GM12878 (cell line): ENCODE measurements around the gene PDIA3. TPM values are rescaled to one million over a fixed set of nuclear protein-coding genes. Genes with fewer than 3 reads are reported as not detected.
A peak's percentile ranks its signal among the peaks of the same experiment; 100 is the strongest.

Source experiments
- ATF3 ChIP-seq: IDR thresholded peaks from 2 replicates; pipeline ENCODE4 v1.6.1; 2011; ENCODE audit warnings: low read depth, mild to moderate bottlenecking, low read length, moderate library complexity, borderline replicate concordance; ENCODE audit errors: extremely low read depth
- ATF7 ChIP-seq: fragments of 450-650 bp; IDR thresholded peaks from 2 replicates; pipeline ENCODE4 v1.6.1; 2016; ENCODE audit warnings: low read depth, mild to moderate bottlenecking
- CBX5 ChIP-seq: sonication (generic); IDR thresholded peaks from 2 replicates; pipeline ENCODE4 v1.6.1; 2016; ENCODE audit warnings: low read depth, moderate library complexity, mild to moderate bottlenecking, inconsistent platforms
- CHD1 ChIP-seq: IDR thresholded peaks from 2 replicates; pipeline ENCODE4 v1.6.1; 2012; ENCODE audit warnings: low read depth, low read length, improper control_type of control experiment
- CHD2 ChIP-seq: IDR thresholded peaks from 2 replicates; pipeline ENCODE4 v1.6.1; 2011; ENCODE audit warnings: low read depth, low read length, improper control_type of control experiment, borderline replicate concordance
- GATAD2B ChIP-seq: fragments of 450-650 bp; conservative IDR thresholded peaks from 2 replicates; pipeline ENCODE4 v1.6.1; 2017; ENCODE audit warnings: low read depth, mild to moderate bottlenecking, moderate library complexity
- IKZF1 ChIP-seq: fragments of 450-650 bp; conservative IDR thresholded peaks from 2 replicates; pipeline ENCODE4 v1.6.1; 2017; ENCODE audit warnings: antibody characterized with exemption, mild to moderate bottlenecking
- IKZF2 ChIP-seq, 2 experiments: fragments of 450-650 bp; IDR thresholded peaks; 2 replicates each; pipeline ENCODE4 v1.6.1; 2017; ENCODE audit warnings: mild to moderate bottlenecking in 2 of 2, moderate library complexity in 2 of 2
- IRF3 ChIP-seq: fragments of 450-650 bp; IDR thresholded peaks from 2 replicates; pipeline ENCODE4 v1.6.1; 2014; ENCODE audit warnings: mild to moderate bottlenecking
- MEF2A ChIP-seq: IDR thresholded peaks from 2 replicates; pipeline ENCODE4 v1.6.1; 2011; ENCODE audit warnings: low read depth, mild to moderate bottlenecking, low read length, moderate library complexity; ENCODE audit not compliant: insufficient read depth
- RELA ChIP-seq: fragments of 450-650 bp; IDR thresholded peaks from 2 replicates; pipeline ENCODE4 v1.8.0; 2014; ENCODE audit warnings: borderline replicate concordance; ENCODE audit not compliant: partially characterized antibody
- RELB ChIP-seq: fragments of 450-650 bp; IDR thresholded peaks from 2 replicates; pipeline ENCODE4 v1.6.1; 2017; ENCODE audit warnings: low read depth, mild to moderate bottlenecking, moderate library complexity
- SKIL ChIP-seq: fragments of 450-650 bp; IDR thresholded peaks from 2 replicates; pipeline ENCODE4 v1.6.1; 2017; ENCODE audit warnings: mild to moderate bottlenecking, low read depth, inconsistent platforms; ENCODE audit not compliant: poor library complexity, severe bottlenecking
- SRF ChIP-seq, 2 experiments: IDR thresholded peaks; 2 replicates each; pipeline ENCODE4 v1.6.1; 2011; ENCODE audit warnings: low read depth in 2 of 2, low read length in 2 of 2, mild to moderate bottlenecking in 1 of 2, moderate library complexity in 1 of 2
- TARDBP ChIP-seq: IDR thresholded peaks from 2 replicates; pipeline ENCODE4 v1.6.1; 2016; ENCODE audit warnings: borderline replicate concordance
- USF1 ChIP-seq: IDR thresholded peaks from 2 replicates; pipeline ENCODE4 v1.6.1; 2011; ENCODE audit warnings: borderline replicate concordance, low read depth, mild to moderate bottlenecking, moderate library complexity, mixed read lengths, low read length; ENCODE audit not compliant: insufficient read depth; ENCODE audit errors: extremely low read length
- ZBTB11 ChIP-seq: fragments of 450-650 bp; formaldehyde crosslinking; IDR thresholded peaks from 2 replicates; pipeline ENCODE4 v1.5.0; 2022; ENCODE audit warnings: mild to moderate bottlenecking, missing genetic modification characterization
- ZNF24 ChIP-seq: fragments of 450-650 bp; IDR thresholded peaks from 2 replicates; pipeline ENCODE4 v1.6.1; 2017; ENCODE audit warnings: antibody characterized with exemption, mild to moderate bottlenecking
- polyA plus RNA-seq, 11 experiments: library from polyadenylated mRNA; depleted of rRNA in 4 of 11; unstranded in 6 of 11; stranded (reverse) in 5 of 11; fragments of >200 nt; fragmentation: Nextera tagmentation in 4 of 11; fragmentation: Illumina TruSeq in 1 of 11; extraction: Ambion mirVana in 4 of 11; extraction: Trizol in 1 of 11; gene quantifications; 1 replicate in 1 of 11; 2 replicates in 10 of 11; pipeline versions ENCODE4 v1.2.1 to v1.2.3, GENCODE V29; 2011 to 2016; ENCODE audit warnings: inconsistent platforms in 2 of 11, missing spikeins in 2 of 11, low read depth in 1 of 11
- total RNA-seq, 4 experiments: library from RNA; depleted of rRNA in 3 of 4; stranded (reverse); fragments of >200 nt in 3 of 4; fragmentation: Illumina TruSeq in 1 of 4; extraction: Trizol in 1 of 4; gene quantifications; 2 replicates each; pipeline versions ENCODE4 v1.2.1 to v1.2.3, GENCODE V29; 2013 to 2021

PDIA3 gene
- total and polyA plus RNA-seq, 10 of the 15 experiments (the other 5 are each of a cell fraction or from before 2014, with no cell fraction given), result 18.2 to 716 (median 181) TPM

- TF ChIP-seq SKIL, result peak; percentile 64
- no peak; the same call in 1 of the 2 replicates for TF ChIP-seq TARDBP
- no peak for TF ChIP-seq USF1
- peak; percentile 69 for TF ChIP-seq CHD2
- no peak for TF ChIP-seq IRF3
- no peak; the same call in none of the 2 replicates for TF ChIP-seq ATF7
- peak; percentile 70; the same call in 1 of the 2 replicates for TF ChIP-seq CBX5
- no peak for TF ChIP-seq CHD1
- TF ChIP-seq MEF2A, result peak; percentile 33; the same call in 1 of the 2 replicates
- TF ChIP-seq GATAD2B, result peak; percentile 85; the same call in 1 of the 2 replicates
- no peak for TF ChIP-seq ATF3
- TF ChIP-seq RELA, result no peak
- no peak for TF ChIP-seq ZNF24
- TF ChIP-seq SRF (IDR thresholded peaks at IDR 0.05; ENCODE audit: low read depth in 2 of 2, low read length in 2 of 2), result no peak
- TF ChIP-seq ZBTB11 (CRISPR knock-in tag), result no peak
- peak; percentile 89 for TF ChIP-seq IKZF1
- TF ChIP-seq IKZF2 (IDR thresholded peaks at IDR 0.05), result peak; percentile 75 to 81
- peak; percentile 58; the same call in 1 of the 2 replicates for TF ChIP-seq RELB
Measured at GRCh38 chr15:43776101-43776717, 30.0 kb downstream of the PDIA3 start (continued).
